Bone marrow (tissue), 2 donors: Measurements from ENCODE around the gene MOCOS.

ENCODE experiments used
- DNase-seq, 2 donors: peaks; one replicate each; lab custom pipeline; 2025; lab: John Stamatoyannopoulos, UW

MOCOS gene

GRCh38 chr18:36305375-36305774 is 118.1 kb downstream of the MOCOS start:
- no peak for DNase-seq

GRCh38 chr18:36307513-36307912 is 120.2 kb downstream of the MOCOS start:
- DNase-seq, result no peak

DNA sequence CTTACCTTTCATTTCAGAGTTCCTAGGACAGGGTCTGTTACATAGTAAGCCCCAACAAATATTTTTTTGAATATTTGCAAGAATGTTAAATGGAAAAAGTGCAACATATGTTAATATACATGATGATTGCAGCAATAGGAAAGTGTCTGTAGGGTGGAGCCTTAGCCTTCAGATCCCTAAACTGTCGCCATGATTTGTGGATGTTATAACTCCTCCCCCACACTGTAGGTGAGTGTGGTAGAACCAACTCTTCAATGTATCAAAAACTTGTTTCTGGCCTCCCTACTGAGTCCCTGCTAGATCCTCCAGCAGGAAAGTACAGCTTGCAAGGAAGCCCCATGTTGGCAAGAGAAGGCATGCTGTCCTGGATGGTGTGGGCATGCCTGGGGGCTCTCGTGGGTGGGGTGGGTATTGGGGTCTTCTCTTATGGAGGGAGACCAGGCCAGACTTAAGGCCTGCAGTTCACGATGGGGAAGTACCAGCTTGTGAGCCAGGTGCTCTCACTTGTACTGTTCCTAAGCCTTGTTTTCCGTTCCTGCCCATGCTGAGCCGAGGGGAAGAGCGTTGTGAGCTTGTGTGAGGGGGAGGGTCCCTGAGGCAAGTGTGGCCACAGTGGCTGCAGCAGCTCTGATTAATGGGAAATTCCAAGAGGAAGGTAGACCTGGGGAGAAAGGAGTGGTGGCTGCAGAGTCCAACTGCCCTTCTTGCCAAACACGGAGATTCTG is 121.6 kb downstream of the MOCOS start:
- DNase-seq, result no peak

- no peak for DNase-seq
These were observed 122.4 kb downstream of the MOCOS start for GRCh38 chr18:36309436-36310391.

DNA sequence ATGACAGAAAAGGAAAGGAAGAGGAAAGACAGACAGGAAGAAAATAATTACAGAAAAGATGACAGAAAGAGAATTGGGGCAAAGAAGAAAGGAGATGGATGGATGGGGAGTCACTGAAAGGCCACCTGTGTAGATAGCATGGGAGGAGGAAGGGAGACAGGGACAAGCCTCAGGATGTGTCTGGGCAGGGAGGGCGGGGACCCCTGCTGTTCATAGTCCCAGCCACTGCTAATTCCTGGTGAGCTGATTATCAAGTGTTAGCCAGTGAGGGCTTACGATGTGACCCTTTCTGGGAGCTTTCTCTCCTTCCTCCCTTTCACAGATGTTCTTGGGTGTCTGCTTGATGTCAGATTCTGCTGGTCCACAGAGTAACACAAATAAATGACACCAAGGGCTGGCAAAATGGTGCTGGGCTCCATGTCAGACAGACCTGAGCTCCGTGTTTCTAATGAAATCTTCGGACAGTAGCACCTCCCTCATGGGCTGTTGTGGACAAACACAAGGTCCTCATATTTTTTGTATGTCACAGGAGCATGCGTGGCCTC is 123.8 kb downstream of the MOCOS start:
- no peak for DNase-seq

GRCh38 chr18:36312806-36313395 is 125.6 kb downstream of the MOCOS start:
- no peak for DNase-seq

DNA sequence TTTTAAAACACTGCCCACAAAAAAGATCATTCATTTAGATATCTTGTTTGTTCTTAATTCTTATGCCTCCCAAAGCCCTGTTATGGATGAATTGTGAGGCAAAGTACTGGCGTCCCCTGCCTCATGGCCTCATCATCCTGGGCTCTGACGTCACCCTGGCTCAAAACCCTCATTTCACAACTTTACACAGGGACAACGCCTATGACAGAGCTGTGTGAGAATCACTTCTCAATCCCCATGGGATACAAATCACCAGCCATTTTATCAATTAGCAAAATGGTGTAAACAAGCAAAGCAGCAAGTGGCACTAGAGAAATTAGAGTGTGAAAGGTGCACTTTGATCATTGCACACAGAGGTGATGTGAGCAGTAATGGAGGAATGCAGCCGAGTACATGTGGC is 126.8 kb downstream of the MOCOS start:
- DNase-seq, result no peak

GRCh38 chr18:36314754-36315153 is 127.5 kb downstream of the MOCOS start:
- no peak for DNase-seq

DNA sequence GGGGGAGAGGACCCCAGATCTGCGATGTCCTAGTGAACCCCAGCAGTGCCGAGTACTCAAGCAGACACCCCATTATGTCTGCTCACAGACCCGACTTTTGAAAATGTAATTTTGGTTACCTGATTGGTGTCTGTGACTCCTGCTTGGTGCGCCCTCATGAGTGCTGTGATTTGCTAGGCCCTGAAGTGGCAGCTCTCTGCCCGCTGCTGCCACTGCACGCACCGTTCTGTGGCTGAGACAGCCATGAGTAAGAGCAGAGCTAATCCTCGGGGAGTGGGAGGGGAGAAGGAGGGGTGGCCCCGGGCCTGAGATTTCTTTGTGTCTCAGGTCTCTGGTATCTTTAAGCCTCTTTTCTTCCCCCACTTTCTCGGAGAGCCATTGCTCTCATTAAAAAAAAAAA is 128.4 kb downstream of the MOCOS start:
- DNase-seq, result no peak

GRCh38 chr18:36316246-36316645 is 128.9 kb downstream of the MOCOS start:
- no peak for DNase-seq
